Parathyroid adenoma (tissue), 2 donors: ENCODE measurements around the gene SERPINA7.

ENCODE experiments used
- H2AFZ ChIP-seq: fragments of 300-600 bp; sonication (generic); one replicate; pipeline ENCODE4 v1.7.0; 2017; ENCODE audit warnings: antibody characterized with exemption, mild to moderate bottlenecking
- H3K27ac ChIP-seq: fragments of 300-600 bp; sonication (generic); one replicate; pipeline ENCODE4 v1.7.0; 2017
- H3K27me3 ChIP-seq: fragments of 300-600 bp; sonication (generic); one replicate; pipeline ENCODE4 v1.7.0; 2017; ENCODE audit warnings: low read length; ENCODE audit not compliant: control insufficient read depth, insufficient read depth
- H3K36me3 ChIP-seq: fragments of 300-600 bp; sonication (generic); one replicate; pipeline ENCODE4 v1.7.0; 2017; ENCODE audit warnings: low read length; ENCODE audit not compliant: control insufficient read depth, insufficient read depth
- H3K4me1 ChIP-seq: fragments of 300-600 bp; sonication (generic); one replicate; pipeline ENCODE4 v1.7.0; 2017; ENCODE audit warnings: control low read depth
- H3K4me2 ChIP-seq: fragments of 300-600 bp; sonication (generic); one replicate; pipeline ENCODE4 v1.7.0; 2017; ENCODE audit warnings: low read length
- H3K4me3 ChIP-seq: fragments of 300-600 bp; sonication (generic); one replicate; pipeline ENCODE4 v1.7.0; 2017; ENCODE audit warnings: low read depth, low read length
- H3K79me2 ChIP-seq: fragments of 300-600 bp; sonication (generic); one replicate; pipeline ENCODE4 v1.7.0; 2017; ENCODE audit warnings: control low read depth
- H3K9ac ChIP-seq: fragments of 300-600 bp; sonication (generic); one replicate; pipeline ENCODE4 v1.7.0; 2017; ENCODE audit warnings: mild to moderate bottlenecking
- H3K9me3 ChIP-seq: fragments of 300-600 bp; sonication (generic); one replicate; pipeline ENCODE4 v1.7.0; 2017; ENCODE audit warnings: low read length; ENCODE audit not compliant: control insufficient read depth
- CTCF ChIP-seq: fragments of 300-600 bp; sonication (generic); IDR thresholded peaks from one replicate; pipeline ENCODE4 v1.7.0; 2017; ENCODE audit warnings: antibody characterized with exemption, mild to moderate bottlenecking
- donor health status: primary hyperparathyroidism.

SERPINA7 gene

GRCh38 chrX:106038625-106039024 is at the start of gene SERPINA7:
SERPINA7 (minus strand) TSS chrX:106038727; CDS start chrX:106037058, 1,669 bp downstream.
- Histone ChIP-seq H3K27ac (no peak within 1 kb of the TSS), H3K27me3 (no peaks in the 10 kb centered on the region), H3K4me2 (no peak within 1 kb of the TSS), H3K9ac (no peak within 1 kb of the TSS), H3K9me3 (no peaks in the 10 kb centered on the region), H2AFZ (no peak within 1 kb of the TSS), H3K4me3 (no peak within 1 kb of the TSS), H3K79me2 (no peaks in the 10 kb centered on the region), H3K4me1 (no peaks in the 10 kb centered on the region), H3K36me3 (no peaks in the 10 kb centered on the region)
- no peak for TF ChIP-seq CTCF

GRCh38 chrX:106069048-106069447 is 30.5 kb upstream of the SERPINA7 start:
- H3K4me3 ChIP-seq, result no peak overlapping the region

GRCh38 chrX:106050054-106050453 is 11.5 kb upstream of the SERPINA7 start:
- Histone ChIP-seq H3K36me3 (no peaks in the 10 kb centered on the region), H3K4me3 (no peak overlapping the region), H3K9ac (no peak overlapping the region), H3K79me2 (no peaks in the 10 kb centered on the region), H2AFZ (no peak overlapping the region), H3K27ac (no peak overlapping the region), H3K4me2 (no peak overlapping the region), H3K9me3 (no peaks in the 10 kb centered on the region), H3K4me1 (no peaks in the 10 kb centered on the region), H3K27me3 (no peaks in the 10 kb centered on the region)
- no peak for TF ChIP-seq CTCF

More at GRCh38 chrX:106069048-106069447, 30.5 kb upstream of the SERPINA7 start:
- Histone ChIP-seq H3K9me3 (no peaks in the 10 kb centered on the region), H2AFZ (no peak overlapping the region), H3K27me3 (no peaks in the 10 kb centered on the region), H3K9ac (no peak overlapping the region), H3K27ac (no peak overlapping the region), H3K4me2 (no peak overlapping the region), H3K4me1 (no peaks in the 10 kb centered on the region), H3K79me2 (no peaks in the 10 kb centered on the region), H3K36me3 (no peaks in the 10 kb centered on the region)
- TF ChIP-seq CTCF, result no peak

- Histone ChIP-seq H3K4me1 (no peaks in the 10 kb centered on the region), H3K27me3 (no peaks in the 10 kb centered on the region), H3K4me3 (no peak overlapping the region), H3K9ac (no peak overlapping the region), H3K27ac (no peak overlapping the region), H3K79me2 (no peaks in the 10 kb centered on the region), H3K4me2 (no peak overlapping the region), H3K36me3 (no peaks in the 10 kb centered on the region), H3K9me3 (no peaks in the 10 kb centered on the region), H2AFZ (no peak overlapping the region)
- no peak for TF ChIP-seq CTCF
Observed at GRCh38 chrX:106042296-106042695, 3.8 kb upstream of the SERPINA7 start.

GRCh38 chrX:106040861-106041260 is 2.3 kb upstream of the SERPINA7 start:
- Histone ChIP-seq H3K9me3 (no peaks in the 10 kb centered on the region), H3K79me2 (no peaks in the 10 kb centered on the region), H3K4me3 (no peak overlapping the region), H3K27ac (no peak overlapping the region), H3K9ac (no peak overlapping the region), H3K4me2 (no peak overlapping the region), H3K27me3 (no peaks in the 10 kb centered on the region), H3K36me3 (no peaks in the 10 kb centered on the region), H2AFZ (no peak overlapping the region), H3K4me1 (no peaks in the 10 kb centered on the region)
- no peak for TF ChIP-seq CTCF
